ENCODE data around the gene MAP1B. TPM values are rescaled to one million over a fixed set of nuclear protein-coding genes. Genes with fewer than 3 reads are reported as not detected.

MAP1B gene
- total RNA-seq, 1 donor from 2014 or later: 41.1 TPM

- DNase-seq (ENCODE audit: low read depth in 2 of 2): no peak
Observed at GRCh38 chr5:72096602-72097188, 10.6 kb upstream of the MAP1B start.

DNA sequence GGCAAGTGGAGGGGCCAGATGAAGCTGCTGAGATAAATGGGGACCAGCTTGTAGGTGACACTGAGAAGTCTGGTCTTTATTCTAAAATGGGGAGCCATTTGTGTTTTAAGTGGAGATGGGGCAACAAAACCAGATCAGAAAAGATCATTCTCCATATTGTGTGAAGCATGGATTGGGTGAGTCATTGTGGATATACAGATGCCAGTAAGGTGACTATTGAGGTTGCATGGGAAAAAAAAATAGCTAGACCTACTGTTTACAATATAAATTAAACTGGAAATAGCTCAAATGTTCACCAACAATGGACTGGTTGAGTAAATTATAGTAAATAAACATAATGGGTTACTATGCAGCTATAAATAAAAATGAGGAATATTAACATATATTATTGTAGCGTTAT, 5.4 kb upstream of the MAP1B start:
- no peak for DNase-seq (ENCODE audit: low read depth in 2 of 2)

DNA sequence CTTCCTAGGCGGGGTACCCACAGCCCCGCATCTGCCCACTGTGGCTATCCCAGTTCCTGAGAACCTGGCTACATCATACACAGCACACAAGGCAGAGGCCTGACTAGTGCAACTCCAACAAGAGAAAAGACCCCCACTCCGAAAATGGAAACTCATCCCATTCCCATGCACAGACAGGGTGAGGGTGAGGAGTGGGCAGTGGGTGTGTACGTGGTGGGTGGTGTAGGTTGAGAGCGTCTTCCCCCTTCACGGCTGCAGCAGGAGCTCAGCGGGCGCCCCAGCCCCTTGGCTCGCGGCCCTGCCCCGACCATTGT, 501 bp upstream of the MAP1B start:
- no peak for DNase-seq (ENCODE audit: low read depth in 2 of 2)

DNA sequence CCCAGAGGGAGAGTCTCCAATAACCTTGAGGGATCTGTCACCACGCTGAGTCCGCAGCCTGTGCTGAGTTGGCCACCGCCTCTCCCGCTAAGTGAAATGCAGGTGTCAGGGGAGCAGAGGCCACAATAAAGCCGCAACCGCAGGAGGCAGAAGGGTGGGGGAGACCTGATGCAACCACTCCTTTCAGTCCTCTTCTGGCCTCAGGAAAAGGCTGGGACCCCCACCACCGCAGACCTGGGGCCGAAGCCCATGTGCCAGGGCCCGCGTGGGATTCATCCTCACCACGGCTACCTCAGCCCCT, 576 bp downstream of the MAP1B start:
- peak; percentile 33 to 34 for DNase-seq (ENCODE audit: low read depth in 2 of 2)

GRCh38 chr5:72108202-72109061, 1.2 kb downstream of the MAP1B start:
- peak; percentile 85 to 89 for DNase-seq (ENCODE audit: low read depth in 2 of 2)

DNA sequence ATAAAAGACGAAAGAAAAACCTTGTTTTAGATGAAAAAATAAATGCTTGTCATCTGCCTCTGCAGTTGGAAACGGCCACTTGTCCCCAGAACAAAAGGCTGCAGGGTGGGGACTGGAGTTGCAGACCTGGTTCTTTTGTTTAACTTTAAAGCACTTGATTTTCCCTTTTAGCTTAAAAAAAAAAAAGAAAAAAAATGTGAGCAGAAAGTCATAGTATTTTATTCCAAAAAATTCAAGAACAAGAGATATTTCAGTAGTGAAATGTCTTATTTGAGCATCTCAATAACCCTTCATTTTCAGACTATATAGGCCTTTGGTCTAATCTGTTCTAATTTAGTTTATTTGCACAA, 1.8 kb downstream of the MAP1B start:
- DNase-seq (ENCODE audit: low read depth in 2 of 2): no peak

- peak; percentile 25 to 66 for DNase-seq (ENCODE audit: low read depth in 2 of 2)
Observed at GRCh38 chr5:72109625-72110024, 2.4 kb downstream of the MAP1B start.

GRCh38 chr5:72110394-72111013, 3.2 kb downstream of the MAP1B start:
- no peak for DNase-seq (ENCODE audit: low read depth in 2 of 2)

DNA sequence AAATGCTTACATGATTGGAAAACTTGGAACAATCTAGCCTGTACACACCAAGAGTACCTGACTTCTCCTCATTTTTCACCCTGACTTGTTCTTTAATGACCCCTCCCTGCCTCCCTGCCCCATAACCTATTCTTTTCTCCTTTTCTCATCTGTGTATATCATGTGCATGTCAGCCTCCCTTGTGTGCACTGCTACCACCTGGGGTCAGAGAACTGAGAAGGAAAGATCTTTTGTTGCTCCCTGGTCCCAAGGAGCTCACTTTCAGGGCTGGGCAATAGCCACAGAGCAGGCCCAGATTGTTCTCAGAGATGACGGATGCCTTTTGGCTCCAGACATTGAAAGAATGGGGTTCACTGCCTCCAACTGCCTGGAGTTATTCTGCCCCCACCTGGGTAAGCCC, 5.1 kb downstream of the MAP1B start:
- DNase-seq (ENCODE audit: low read depth in 2 of 2): no peak

GRCh38 chr5:72114629-72115028, 7.4 kb downstream of the MAP1B start:
- DNase-seq (ENCODE audit: low read depth in 2 of 2): peak; percentile 45 to 54

GRCh38 chr5:72115296-72115695, 8.0 kb downstream of the MAP1B start:
- DNase-seq (ENCODE audit: low read depth in 2 of 2): no peak

DNA sequence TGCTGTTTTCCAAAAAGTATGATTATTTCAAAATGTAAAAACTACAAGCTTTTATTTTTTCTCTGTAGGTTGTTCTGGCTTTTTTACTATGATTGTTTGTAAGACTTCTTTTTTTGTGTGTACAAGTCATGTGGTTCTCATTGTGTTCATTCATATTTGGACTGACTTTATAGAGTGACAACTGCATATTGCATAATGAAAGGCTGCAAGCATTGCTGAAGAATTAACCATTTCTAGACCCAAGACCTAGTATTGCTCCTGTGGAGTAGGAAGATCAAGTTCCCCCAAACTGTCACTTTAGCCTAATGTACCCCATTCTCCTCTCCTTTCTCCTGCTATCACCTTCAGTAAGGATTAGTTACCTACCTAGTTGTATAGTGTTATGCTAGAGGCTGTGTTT, 10.0 kb downstream of the MAP1B start:
- no peak for DNase-seq (ENCODE audit: low read depth in 2 of 2)

DNA sequence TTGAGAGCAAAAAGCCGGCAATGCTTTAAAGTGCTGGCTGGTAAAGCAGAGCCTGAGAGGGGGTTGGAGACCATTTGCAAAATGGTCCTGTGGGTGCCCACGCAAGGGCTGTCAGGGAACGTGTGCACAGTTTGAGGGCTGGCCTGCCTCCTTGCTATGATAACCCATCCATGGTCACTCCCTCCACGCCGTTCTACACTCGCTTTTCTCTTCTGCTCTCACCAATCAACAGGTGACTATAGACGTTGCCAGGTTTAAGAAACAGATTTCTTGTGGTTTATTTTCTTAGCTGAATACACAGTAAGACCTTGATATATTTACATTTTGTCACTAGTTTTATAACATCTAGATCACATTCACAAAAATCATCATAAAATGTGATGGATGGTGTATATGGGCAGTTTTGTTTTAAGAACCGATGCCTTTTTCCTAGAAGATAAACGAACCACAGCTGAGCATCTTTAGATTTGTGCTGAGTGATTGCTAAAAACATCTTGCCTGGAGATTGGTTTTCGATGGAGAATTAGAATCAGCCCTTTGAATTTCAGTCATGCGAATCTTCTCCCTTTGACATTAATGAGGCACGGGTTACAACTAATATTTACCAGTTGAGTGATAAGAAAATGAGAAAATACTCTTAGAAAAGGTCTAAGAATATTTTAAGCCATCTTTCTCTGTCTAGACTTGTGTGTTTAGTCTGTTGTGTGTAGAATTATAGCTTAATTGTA, 13.9 kb downstream of the MAP1B start:
- no peak for DNase-seq (ENCODE audit: low read depth in 2 of 2)

DNA sequence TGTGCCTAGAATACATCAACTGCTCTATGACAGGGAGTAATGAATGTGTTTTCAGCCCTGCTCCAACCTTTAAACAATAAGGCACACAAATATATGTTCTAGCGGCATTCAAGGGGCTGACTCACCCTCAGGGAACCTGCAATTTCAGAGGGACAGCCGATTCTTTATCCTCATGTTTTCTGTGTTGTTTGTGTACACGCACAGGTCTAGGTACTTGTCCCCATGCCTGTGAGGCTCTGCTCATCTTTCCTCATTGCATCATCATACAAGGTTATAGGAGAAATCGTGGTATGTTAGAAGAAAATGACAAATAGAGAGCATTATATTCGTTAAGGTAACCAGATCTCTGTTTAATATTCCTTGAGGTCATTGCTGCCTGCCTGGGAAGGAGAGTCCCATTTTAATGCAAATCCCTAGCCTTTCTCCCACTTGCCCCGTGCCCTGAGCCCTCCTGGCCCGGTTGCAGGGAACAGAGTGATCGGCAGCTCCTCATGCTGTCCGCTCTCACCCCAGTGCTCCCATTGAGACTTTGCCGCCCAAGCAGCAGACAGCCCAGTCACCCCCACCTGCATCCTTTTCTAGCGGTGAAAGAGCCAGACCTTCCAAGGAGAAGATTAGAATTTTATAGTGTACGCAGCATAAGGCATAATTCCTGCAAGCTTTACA, 14.6 kb downstream of the MAP1B start:
- no peak for DNase-seq (ENCODE audit: low read depth in 2 of 2)

DNA sequence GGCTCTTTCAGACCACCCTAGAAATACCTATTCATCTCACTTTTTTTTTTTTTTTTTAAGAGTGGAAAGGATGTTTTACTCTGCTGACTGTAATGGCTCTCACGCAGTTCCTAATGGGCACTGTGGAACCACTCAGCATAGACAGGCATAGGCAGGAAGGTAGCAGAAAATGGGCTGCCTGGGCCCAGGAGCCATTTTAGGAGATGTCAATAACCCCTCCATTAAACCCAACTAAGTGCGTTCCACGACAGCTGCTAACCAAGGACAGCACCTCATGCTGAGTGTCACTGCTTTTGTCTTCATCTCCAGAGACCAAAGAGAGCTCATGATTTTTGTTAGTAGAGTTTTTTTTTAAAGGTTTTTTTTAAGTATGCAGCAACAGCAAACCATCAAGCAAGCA, 15.3 kb downstream of the MAP1B start:
- DNase-seq (ENCODE audit: low read depth in 2 of 2): no peak

DNA sequence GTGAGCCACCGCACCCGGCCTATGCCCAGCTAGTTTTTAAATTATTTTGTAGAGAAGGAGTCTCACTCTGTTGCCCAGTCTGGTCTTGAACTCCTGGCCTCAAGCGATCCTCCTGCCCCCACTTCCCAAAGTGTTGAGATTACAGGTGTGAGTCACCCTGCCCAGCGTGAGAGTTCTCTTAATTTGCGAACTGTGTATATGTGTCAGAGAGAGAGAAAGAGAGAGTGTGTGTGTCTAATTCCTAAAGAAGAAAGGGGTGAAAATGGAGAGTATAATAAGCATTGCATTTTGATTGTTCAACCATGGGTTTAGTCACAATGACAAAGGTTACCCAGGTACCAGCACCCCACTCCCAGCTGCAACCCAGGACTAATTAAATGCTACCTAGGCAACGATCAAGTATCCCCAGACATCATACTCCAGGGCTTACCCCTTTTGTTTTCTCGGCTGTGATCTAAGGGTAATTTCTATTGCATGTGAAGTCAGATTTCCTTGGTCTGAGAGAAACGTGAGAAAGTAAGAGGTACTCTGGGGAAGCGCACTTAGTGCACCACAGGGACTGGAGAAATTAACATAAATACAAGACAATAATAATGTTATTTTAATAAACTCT, 16.6 kb downstream of the MAP1B start:
- no peak for DNase-seq (ENCODE audit: low read depth in 2 of 2)

GRCh38 chr5:72125271-72125940, 18.1 kb downstream of the MAP1B start:
- DNase-seq (ENCODE audit: low read depth in 2 of 2): no peak

DNA sequence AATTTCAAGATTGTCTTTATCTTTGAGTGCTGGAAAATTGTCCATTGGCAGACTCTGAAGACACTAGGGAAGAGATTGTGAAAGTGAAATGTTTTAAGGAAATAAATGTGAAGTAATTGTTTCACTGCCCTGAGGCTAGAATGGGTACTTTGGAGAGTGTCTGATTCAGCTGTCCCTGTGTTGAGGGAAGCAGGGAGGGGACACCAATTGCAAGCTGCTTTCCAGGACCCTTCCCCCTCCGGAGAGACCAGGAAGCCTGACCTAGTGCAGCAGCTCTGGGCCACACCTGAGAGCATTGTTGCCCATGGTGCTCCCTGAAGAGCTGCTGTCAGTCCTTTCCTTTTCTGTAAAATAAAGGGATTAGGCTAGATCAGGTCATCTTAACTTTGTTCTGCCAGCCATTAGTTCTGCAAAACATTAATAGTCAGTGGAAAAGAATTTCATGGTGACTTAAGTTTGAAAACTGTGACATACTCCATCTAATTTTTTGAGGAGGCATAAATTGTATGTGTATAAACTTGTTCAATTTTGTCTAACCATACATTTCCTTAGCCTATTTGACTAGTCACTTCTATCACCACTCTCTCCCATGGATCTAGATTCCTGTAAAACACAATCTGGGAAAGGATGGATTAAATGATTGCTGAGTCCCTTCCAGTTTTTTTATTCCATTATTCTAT, 18.8 kb downstream of the MAP1B start:
- no peak for DNase-seq (ENCODE audit: low read depth in 2 of 2)

GRCh38 chr5:72126796-72127195, 19.5 kb downstream of the MAP1B start:
- no peak for DNase-seq (ENCODE audit: low read depth in 2 of 2)

- peak in 1 of 2 donors; percentile 35 for DNase-seq (ENCODE audit: low read depth in 2 of 2)
Observed at GRCh38 chr5:72129725-72130124, 22.4 kb downstream of the MAP1B start.

All from lung microvascular endothelial cell (primary cell).